HEK293 (cell line): ENCODE results near the gene TMEM39B.

Source experiments
- CTCF ChIA-PET: fragments of 350-600 bp; formaldehyde crosslinking; extraction: SDS; loops from one replicate; lab custom pipeline; 2021; ENCODE audit warnings: antibody characterized with exemption; lab: Yijun Ruan, JAX
- POLR2A ChIA-PET: fragments of 300-600 bp; formaldehyde crosslinking; extraction: SDS; loops from one replicate; lab custom pipeline; 2020; ENCODE audit warnings: antibody characterized with exemption, inconsistent platforms; lab: Yijun Ruan, JAX
- H3K27ac ChIP-seq: fragments of 200-500 bp; sonication (Bioruptor generic); 2 replicates; pipeline ENCODE4 v1.5.1; 2014; ENCODE audit warnings: low read depth, low read length, control low read depth, inconsistent platforms; ENCODE audit errors: extremely low read depth
- H3K36me3 ChIP-seq, 2 experiments: fragments of 200-500 bp in 1 of 2; sonication (Bioruptor generic) in 1 of 2; 1 replicate in 1 of 2; 2 replicates in 1 of 2; pipeline ENCODE4 v1.5.1; 2014 to 2017; ENCODE audit warnings: inconsistent platforms in 2 of 2, low read length in 2 of 2; ENCODE audit not compliant: control insufficient read depth in 2 of 2, insufficient read depth in 1 of 2
- H3K4me1 ChIP-seq: fragments of 200-500 bp; sonication (Bioruptor generic); 2 replicates; pipeline ENCODE4 v1.5.1; 2014; ENCODE audit warnings: mild to moderate bottlenecking, low read length, inconsistent platforms; ENCODE audit not compliant: control insufficient read depth, insufficient read depth
- H3K4me3 ChIP-seq: 2 replicates; pipeline ENCODE4 v1.5.1; 2011; ENCODE audit warnings: low read depth, mild to moderate bottlenecking, control low read depth, low read length, moderate library complexity
- H3K9me3 ChIP-seq: fragments of 200-500 bp; sonication (Bioruptor generic); 2 replicates; pipeline ENCODE4 v1.5.1; 2014; ENCODE audit warnings: low read depth, low read length, inconsistent platforms; ENCODE audit not compliant: control insufficient read depth, insufficient read depth
- EGR2 ChIP-seq: fragments of 450-650 bp; formaldehyde crosslinking; IDR thresholded peaks from 2 replicates; pipeline ENCODE4 v1.5.1; 2016; ENCODE audit warnings: low read depth, missing biosample characterization, missing genetic modification characterization
- GLI2 ChIP-seq: fragments of 450-650 bp; formaldehyde crosslinking; IDR thresholded peaks from 2 replicates; pipeline ENCODE4; 2017; ENCODE audit warnings: missing biosample characterization, missing genetic modification characterization, low read depth, borderline replicate concordance
- SP2 ChIP-seq: fragments of 450-650 bp; formaldehyde crosslinking; IDR thresholded peaks from 2 replicates; pipeline ENCODE4 v1.5.1; 2016; ENCODE audit warnings: missing biosample characterization, missing genetic modification characterization
- SP3 ChIP-seq: fragments of 450-650 bp; formaldehyde crosslinking; IDR thresholded peaks from 2 replicates; pipeline ENCODE4 v1.5.1; 2016; ENCODE audit warnings: missing biosample characterization, missing genetic modification characterization
- YY1 ChIP-seq: fragments of 450-650 bp; formaldehyde crosslinking; IDR thresholded peaks from 2 replicates; pipeline ENCODE4 v1.5.1; 2018; ENCODE audit warnings: missing biosample characterization, missing genetic modification characterization
- ZBTB21 ChIP-seq: fragments of 450-650 bp; formaldehyde crosslinking; IDR thresholded peaks from 2 replicates; pipeline ENCODE4 v1.5.1; 2017; ENCODE audit warnings: missing biosample characterization, missing genetic modification characterization
- ZFHX2 ChIP-seq: fragments of 450-650 bp; formaldehyde crosslinking; conservative IDR thresholded peaks from 2 replicates; pipeline ENCODE4 v1.5.1; 2016; ENCODE audit warnings: missing biosample characterization, missing genetic modification characterization
- ZFP37 ChIP-seq: fragments of 450-650 bp; formaldehyde crosslinking; IDR thresholded peaks from 2 replicates; pipeline ENCODE4 v1.5.1; 2016; ENCODE audit warnings: missing biosample characterization, missing genetic modification characterization
- ZNF157 ChIP-seq: fragments of 450-650 bp; formaldehyde crosslinking; IDR thresholded peaks from 2 replicates; pipeline ENCODE4 v1.5.1; 2016; ENCODE audit warnings: missing biosample characterization, missing genetic modification characterization
- ZNF184 ChIP-seq: fragments of 450-650 bp; IDR thresholded peaks from 2 replicates; pipeline ENCODE4 v1.5.1; 2018; ENCODE audit warnings: missing biosample characterization, mild to moderate bottlenecking, missing genetic modification characterization
- ZNF600 ChIP-seq: fragments of 450-650 bp; formaldehyde crosslinking; IDR thresholded peaks from 2 replicates; pipeline ENCODE4 v1.5.1; 2016; ENCODE audit warnings: missing biosample characterization, missing genetic modification characterization
- ZNF626 ChIP-seq: fragments of 450-650 bp; sonication (Bioruptor Pico); formaldehyde crosslinking; IDR thresholded peaks from 2 replicates; pipeline ENCODE4 v1.5.1; 2018; ENCODE audit warnings: missing biosample characterization, missing genetic modification characterization, inconsistent platforms
- ZNF660 ChIP-seq: fragments of 450-650 bp; IDR thresholded peaks from 2 replicates; pipeline ENCODE4 v1.5.1; 2018; ENCODE audit warnings: missing biosample characterization, mild to moderate bottlenecking, missing genetic modification characterization
- ZNF792 ChIP-seq: fragments of 450-650 bp; formaldehyde crosslinking; IDR thresholded peaks from 2 replicates; pipeline ENCODE4 v1.5.1; 2016; ENCODE audit warnings: missing biosample characterization, missing genetic modification characterization
- ZNF837 ChIP-seq: fragments of 450-650 bp; formaldehyde crosslinking; IDR thresholded peaks from 2 replicates; pipeline ENCODE4 v1.5.1; 2016; ENCODE audit warnings: missing biosample characterization, missing genetic modification characterization
- ZXDB ChIP-seq: fragments of 450-650 bp; formaldehyde crosslinking; IDR thresholded peaks from 2 replicates; pipeline ENCODE4 v1.5.1; 2016; ENCODE audit warnings: missing biosample characterization, missing genetic modification characterization
- TF ChIP-seq, protein P1 (sequence below): fragments of 450-650 bp; formaldehyde crosslinking; IDR thresholded peaks from 2 replicates; pipeline ENCODE4 v1.5.1; 2017; ENCODE audit warnings: missing biosample characterization, missing genetic modification characterization
- TF ChIP-seq, protein P2 (sequence below): fragments of 450-650 bp; formaldehyde crosslinking; IDR thresholded peaks from 2 replicates; pipeline ENCODE4 v1.5.1; 2016; ENCODE audit warnings: missing biosample characterization, missing genetic modification characterization, borderline replicate concordance
- TF ChIP-seq, protein P3 (sequence below): fragments of 450-650 bp; formaldehyde crosslinking; IDR thresholded peaks from 2 replicates; pipeline ENCODE4 v1.5.1; 2016; ENCODE audit warnings: missing biosample characterization, missing genetic modification characterization, low read depth
- TF ChIP-seq, protein P4 (sequence below): fragments of 450-650 bp; formaldehyde crosslinking; IDR thresholded peaks from 2 replicates; pipeline ENCODE4 v1.5.1; 2016; ENCODE audit warnings: missing biosample characterization, missing genetic modification characterization
- TF ChIP-seq, protein P5 (sequence below): fragments of 450-650 bp; formaldehyde crosslinking; IDR thresholded peaks from 2 replicates; pipeline ENCODE4 v1.5.1; 2017; ENCODE audit warnings: missing biosample characterization, missing genetic modification characterization
- TF ChIP-seq, protein P6 (sequence below): fragments of 450-650 bp; formaldehyde crosslinking; IDR thresholded peaks from 2 replicates; pipeline ENCODE4 v1.5.1; 2016; ENCODE audit warnings: missing biosample characterization, missing genetic modification characterization
- TF ChIP-seq, protein P7 (sequence below): fragments of 450-650 bp; formaldehyde crosslinking; IDR thresholded peaks from 2 replicates; pipeline ENCODE4 v1.5.1; 2016; ENCODE audit warnings: missing biosample characterization, missing genetic modification characterization

TMEM39B gene

DNA sequence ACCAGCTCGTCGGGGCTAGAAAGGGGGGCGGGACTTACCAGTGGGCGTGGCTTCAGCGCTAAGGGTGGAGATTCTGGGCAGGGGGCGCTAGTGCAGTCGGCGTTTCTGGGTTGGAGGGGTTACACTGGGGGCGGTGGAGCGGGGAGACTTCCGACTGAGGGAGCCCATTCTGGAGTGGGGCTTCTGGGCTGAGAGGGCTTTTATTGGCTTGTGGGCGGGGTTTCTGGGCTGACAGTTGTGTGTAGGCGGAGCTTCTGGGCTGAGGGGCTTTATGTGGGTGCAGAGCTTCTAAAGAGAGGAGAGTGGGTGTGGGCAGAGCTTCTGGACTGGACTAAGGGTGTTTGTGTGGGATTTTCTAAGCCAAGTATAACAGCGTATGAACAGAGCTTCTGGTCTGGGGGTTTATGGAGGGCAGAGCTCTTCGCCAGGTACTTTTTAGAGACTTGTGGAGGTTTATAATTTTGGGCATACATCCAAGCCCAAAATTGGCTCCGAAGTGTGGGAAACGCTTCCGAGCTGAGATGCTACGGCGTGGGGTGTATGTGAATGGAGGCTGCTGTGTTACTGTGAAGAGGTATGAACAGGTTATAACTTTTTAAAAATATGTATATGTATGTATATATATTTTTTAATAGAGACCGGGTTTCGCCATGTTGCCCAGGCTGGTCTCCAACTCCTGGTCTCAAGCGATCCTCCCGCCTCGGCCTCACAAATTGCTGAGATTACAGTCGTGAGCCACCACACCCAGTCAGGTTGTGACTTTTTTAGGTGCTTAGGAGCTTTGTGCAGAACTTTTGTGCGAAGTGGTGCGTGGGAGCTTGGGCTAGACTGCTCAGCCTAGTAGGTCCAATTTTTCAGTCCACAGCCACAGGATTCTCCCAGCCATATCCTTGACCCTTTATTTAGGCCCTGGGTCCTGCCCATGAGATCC, 825 bp downstream of the TMEM39B start:
- H3K27ac ChIP-seq, result no peak overlapping the region; the same call in 1 of the 2 replicates
- CTCF ChIA-PET, result interaction anchor here (0.6 to 3.7 kb wide), 15 partner anchors 9 to 635 kb away, joined by 3 to 14 read pairs (median 4); partner anchors contain the start of genes KPNA6 and TXLNA
- H3K4me3 ChIP-seq, result peak overlapping the region; percentile 92
- H3K36me3 ChIP-seq, result peaks cover 9 to 40% of the 10 kb centered on the region in 2 experiments; a peak in 2 of 3 replicates
- POLR2A ChIA-PET, result interaction anchor here (0.6 to 3.6 kb wide), 30 partner anchors 9 to 263 kb away, joined by 3 to 33 read pairs (median 4); partner anchors contain the start of genes DCDC2B, HDAC1, IQCC and KHDRBS1
- H3K4me1 ChIP-seq, result no peaks in the 10 kb centered on the region
- no peaks in the 10 kb centered on the region for H3K9me3 ChIP-seq
- TF ChIP-seq, protein P1, sequence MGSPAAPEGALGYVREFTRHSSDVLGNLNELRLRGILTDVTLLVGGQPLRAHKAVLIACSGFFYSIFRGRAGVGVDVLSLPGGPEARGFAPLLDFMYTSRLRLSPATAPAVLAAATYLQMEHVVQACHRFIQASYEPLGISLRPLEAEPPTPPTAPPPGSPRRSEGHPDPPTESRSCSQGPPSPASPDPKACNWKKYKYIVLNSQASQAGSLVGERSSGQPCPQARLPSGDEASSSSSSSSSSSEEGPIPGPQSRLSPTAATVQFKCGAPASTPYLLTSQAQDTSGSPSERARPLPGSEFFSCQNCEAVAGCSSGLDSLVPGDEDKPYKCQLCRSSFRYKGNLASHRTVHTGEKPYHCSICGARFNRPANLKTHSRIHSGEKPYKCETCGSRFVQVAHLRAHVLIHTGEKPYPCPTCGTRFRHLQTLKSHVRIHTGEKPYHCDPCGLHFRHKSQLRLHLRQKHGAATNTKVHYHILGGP (tag by site-specific recombination), result no peak
- TF ChIP-seq SP3 (tag by site-specific recombination) (peak; percentile 85), ZFP37 (tag by site-specific recombination) (no peak), GLI2 (tag by site-specific recombination) (no peak), ZNF157 (tag by site-specific recombination) (no peak), ZNF837 (tag by site-specific recombination) (no peak), ZNF660 (tag by site-specific recombination) (no peak), EGR2 (tag by site-specific recombination) (peak; percentile 99), ZNF626 (tag by site-specific recombination) (no peak), ZNF792 (tag by site-specific recombination) (no peak), ZNF600 (no peak), ZNF184 (tag by site-specific recombination) (no peak), SP2 (tag by site-specific recombination) (peak; percentile 70), ZBTB21 (tag by site-specific recombination) (no peak), YY1 (tag by site-specific recombination) (no peak), ZFHX2 (tag by site-specific recombination) (peak; percentile 99), ZXDB (no peak)
- TF ChIP-seq, protein P2, sequence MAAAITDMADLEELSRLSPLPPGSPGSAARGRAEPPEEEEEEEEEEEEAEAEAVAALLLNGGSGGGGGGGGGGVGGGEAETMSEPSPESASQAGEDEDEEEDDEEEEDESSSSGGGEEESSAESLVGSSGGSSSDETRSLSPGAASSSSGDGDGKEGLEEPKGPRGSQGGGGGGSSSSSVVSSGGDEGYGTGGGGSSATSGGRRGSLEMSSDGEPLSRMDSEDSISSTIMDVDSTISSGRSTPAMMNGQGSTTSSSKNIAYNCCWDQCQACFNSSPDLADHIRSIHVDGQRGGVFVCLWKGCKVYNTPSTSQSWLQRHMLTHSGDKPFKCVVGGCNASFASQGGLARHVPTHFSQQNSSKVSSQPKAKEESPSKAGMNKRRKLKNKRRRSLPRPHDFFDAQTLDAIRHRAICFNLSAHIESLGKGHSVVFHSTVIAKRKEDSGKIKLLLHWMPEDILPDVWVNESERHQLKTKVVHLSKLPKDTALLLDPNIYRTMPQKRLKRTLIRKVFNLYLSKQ, result no peak
- TF ChIP-seq, protein P3, sequence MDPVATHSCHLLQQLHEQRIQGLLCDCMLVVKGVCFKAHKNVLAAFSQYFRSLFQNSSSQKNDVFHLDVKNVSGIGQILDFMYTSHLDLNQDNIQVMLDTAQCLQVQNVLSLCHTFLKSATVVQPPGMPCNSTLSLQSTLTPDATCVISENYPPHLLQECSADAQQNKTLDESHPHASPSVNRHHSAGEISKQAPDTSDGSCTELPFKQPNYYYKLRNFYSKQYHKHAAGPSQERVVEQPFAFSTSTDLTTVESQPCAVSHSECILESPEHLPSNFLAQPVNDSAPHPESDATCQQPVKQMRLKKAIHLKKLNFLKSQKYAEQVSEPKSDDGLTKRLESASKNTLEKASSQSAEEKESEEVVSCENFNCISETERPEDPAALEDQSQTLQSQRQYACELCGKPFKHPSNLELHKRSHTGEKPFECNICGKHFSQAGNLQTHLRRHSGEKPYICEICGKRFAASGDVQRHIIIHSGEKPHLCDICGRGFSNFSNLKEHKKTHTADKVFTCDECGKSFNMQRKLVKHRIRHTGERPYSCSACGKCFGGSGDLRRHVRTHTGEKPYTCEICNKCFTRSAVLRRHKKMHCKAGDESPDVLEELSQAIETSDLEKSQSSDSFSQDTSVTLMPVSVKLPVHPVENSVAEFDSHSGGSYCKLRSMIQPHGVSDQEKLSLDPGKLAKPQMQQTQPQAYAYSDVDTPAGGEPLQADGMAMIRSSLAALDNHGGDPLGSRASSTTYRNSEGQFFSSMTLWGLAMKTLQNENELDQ (tag by site-specific recombination), result no peak
- TF ChIP-seq, protein P4, sequence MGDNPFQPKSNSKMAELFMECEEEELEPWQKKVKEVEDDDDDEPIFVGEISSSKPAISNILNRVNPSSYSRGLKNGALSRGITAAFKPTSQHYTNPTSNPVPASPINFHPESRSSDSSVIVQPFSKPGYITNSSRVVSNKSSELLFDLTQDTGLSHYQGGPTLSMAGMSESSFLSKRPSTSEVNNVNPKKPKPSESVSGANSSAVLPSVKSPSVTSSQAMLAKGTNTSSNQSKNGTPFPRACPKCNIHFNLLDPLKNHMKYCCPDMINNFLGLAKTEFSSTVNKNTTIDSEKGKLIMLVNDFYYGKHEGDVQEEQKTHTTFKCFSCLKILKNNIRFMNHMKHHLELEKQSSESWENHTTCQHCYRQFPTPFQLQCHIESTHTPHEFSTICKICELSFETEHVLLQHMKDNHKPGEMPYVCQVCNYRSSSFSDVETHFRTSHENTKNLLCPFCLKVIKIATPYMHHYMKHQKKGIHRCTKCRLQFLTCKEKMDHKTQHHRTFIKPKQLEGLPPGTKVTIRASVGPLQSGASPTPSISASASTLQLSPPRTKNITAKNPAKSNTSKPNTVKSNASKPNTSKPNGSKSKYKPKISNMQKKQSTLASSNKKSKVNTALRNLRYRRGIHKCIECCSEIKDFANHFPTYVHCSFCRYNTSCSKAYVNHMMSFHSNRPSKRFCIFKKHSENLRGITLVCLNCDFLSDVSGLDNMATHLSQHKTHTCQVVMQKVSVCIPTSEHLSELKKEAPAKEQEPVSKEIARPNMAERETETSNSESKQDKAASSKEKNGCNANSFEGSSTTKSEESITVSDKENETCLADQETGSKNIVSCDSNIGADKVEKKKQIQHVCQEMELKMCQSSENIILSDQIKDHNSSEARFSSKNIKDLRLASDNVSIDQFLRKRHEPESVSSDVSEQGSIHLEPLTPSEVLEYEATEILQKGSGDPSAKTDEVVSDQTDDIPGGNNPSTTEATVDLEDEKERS (tag by site-specific recombination), result no peak
- TF ChIP-seq, protein P5, sequence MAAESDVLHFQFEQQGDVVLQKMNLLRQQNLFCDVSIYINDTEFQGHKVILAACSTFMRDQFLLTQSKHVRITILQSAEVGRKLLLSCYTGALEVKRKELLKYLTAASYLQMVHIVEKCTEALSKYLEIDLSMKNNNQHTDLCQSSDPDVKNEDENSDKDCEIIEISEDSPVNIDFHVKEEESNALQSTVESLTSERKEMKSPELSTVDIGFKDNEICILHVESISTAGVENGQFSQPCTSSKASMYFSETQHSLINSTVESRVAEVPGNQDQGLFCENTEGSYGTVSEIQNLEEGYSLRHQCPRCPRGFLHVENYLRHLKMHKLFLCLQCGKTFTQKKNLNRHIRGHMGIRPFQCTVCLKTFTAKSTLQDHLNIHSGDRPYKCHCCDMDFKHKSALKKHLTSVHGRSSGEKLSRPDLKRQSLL, result no peak
- TF ChIP-seq, protein P6, sequence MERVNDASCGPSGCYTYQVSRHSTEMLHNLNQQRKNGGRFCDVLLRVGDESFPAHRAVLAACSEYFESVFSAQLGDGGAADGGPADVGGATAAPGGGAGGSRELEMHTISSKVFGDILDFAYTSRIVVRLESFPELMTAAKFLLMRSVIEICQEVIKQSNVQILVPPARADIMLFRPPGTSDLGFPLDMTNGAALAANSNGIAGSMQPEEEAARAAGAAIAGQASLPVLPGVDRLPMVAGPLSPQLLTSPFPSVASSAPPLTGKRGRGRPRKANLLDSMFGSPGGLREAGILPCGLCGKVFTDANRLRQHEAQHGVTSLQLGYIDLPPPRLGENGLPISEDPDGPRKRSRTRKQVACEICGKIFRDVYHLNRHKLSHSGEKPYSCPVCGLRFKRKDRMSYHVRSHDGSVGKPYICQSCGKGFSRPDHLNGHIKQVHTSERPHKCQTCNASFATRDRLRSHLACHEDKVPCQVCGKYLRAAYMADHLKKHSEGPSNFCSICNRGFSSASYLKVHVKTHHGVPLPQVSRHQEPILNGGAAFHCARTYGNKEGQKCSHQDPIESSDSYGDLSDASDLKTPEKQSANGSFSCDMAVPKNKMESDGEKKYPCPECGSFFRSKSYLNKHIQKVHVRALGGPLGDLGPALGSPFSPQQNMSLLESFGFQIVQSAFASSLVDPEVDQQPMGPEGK (tag by site-specific recombination), result peak; percentile 97
- TF ChIP-seq, protein P7, sequence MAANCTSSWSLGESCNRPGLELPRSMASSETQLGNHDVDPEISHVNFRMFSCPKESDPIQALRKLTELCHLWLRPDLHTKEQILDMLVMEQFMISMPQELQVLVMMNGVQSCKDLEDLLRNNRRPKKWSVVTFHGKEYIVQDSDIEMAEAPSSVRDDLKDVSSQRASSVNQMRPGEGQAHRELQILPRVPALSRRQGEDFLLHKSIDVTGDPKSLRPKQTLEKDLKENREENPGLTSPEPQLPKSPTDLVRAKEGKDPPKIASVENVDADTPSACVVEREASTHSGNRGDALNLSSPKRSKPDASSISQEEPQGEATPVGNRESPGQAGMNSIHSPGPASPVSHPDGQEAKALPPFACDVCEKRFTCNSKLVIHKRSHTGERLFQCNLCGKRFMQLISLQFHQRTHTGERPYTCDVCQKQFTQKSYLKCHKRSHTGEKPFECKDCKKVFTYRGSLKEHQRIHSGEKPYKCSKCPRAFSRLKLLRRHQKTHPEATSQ, result no peak
